HG03135 (cell line): ENCODE data around the gene ADAMTS12.

Experiments
- ATAC-seq: cut with Tn5 transposase; IDR thresholded peaks from one replicate; pipeline ENCODE4 v1.9.1; 2021; ENCODE audit warnings: mild to moderate bottlenecking, moderate library complexity; ENCODE audit not compliant: unreplicated experiment

Gene ADAMTS12

GRCh38 chr5:33806738-33807442 is 84.9 kb downstream of the ADAMTS12 start:
- ATAC-seq: no peak

- ATAC-seq: no peak
Observed at GRCh38 chr5:33801292-33801691, 90.5 kb downstream of the ADAMTS12 start.

- no peak for ATAC-seq
Observed at GRCh38 chr5:33800241-33800950, 91.4 kb downstream of the ADAMTS12 start.

GRCh38 chr5:33795496-33795895 is 96.3 kb downstream of the ADAMTS12 start:
- ATAC-seq: no peak

DNA sequence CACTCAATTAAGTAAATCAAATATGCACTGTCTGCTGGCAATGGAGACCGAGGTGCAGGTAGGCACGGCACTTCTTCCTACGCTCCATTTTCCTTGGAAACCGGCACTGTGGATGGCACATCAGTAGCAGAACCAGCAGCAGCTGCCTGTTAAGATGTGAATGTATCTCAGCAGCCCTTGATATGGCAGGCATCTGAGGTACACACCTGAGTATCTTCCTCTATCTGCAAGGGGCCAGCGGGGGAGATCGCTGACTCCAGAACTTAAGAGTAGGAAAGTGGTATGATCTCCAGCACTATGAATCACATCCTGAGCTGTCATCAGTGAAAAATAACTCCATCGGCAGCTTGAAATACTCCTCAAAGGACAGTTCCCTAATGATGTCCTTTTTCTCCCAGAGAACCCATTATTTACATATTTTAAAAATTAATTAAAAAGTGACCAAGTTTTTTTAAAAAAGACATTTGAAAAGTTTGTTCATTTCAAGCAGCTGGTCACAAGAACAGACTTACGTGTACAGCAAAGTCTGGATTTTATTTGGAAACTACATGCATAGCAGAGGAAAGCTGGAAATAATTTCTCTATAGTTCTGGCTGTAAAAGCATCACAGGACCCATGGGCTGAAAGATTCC is 97.1 kb downstream of the ADAMTS12 start:
- no peak for ATAC-seq

DNA sequence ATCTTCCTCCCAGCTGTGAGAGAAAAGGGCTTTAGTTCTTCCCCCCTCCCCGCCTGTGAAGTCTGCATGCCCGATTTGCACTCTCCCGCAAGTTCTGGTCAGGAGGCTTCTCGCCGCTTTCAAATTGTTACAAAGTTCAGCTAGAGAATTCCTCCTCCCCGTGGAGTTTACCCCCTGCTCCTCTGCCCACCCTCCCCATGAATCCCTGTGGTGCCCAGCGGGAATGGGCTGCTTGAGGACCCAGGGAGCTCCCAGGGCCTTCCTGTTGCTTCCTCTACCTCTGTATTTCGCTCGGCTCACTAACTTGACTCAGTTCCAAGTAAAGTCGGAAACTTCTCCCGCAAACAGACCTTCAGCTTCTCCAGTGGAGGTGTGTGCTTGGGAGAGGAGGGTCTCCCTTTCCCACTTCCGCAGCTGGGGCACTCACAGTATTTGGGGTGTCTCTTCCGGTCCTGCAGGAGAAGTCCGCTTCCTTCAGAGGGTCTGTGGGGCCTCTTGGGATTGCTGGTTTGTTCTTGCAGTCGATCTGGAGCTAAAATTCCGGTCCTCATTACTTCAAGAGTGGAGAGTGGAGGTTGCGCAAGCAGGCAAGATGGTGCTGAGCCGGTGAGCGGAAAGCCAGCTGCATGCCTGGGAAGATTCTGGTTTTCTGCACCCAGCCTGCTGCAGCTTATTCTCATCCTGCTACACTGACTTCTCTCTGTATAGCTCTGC is 97.8 kb downstream of the ADAMTS12 start:
- ATAC-seq: no peak

- ATAC-seq: no peak
Observed at GRCh38 chr5:33793276-33793675, 98.5 kb downstream of the ADAMTS12 start.

GRCh38 chr5:33792559-33792958 is 99.2 kb downstream of the ADAMTS12 start:
- ATAC-seq: no peak

GRCh38 chr5:33789567-33789957 is 102.2 kb downstream of the ADAMTS12 start:
- no peak for ATAC-seq

- no peak for ATAC-seq
Observed at GRCh38 chr5:33788922-33789566, 102.7 kb downstream of the ADAMTS12 start.

DNA sequence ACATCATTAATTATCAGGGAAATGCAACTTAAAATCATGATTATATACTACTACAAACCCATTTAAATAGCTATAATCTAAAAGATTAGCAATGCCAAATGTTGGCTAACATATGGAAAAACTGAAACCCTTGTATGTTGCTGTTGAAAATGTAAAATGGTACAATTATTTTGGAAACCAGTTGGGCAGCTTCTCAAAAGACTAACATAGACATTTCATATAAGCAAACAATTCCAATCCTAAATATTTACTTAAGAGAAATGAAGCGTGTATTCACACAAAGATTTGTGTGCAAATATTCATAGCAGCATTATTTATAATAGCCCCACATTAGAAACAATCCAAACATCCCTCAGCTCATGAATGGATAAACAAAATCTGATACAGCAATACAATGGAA is 106.2 kb downstream of the ADAMTS12 start:
- no peak for ATAC-seq

DNA sequence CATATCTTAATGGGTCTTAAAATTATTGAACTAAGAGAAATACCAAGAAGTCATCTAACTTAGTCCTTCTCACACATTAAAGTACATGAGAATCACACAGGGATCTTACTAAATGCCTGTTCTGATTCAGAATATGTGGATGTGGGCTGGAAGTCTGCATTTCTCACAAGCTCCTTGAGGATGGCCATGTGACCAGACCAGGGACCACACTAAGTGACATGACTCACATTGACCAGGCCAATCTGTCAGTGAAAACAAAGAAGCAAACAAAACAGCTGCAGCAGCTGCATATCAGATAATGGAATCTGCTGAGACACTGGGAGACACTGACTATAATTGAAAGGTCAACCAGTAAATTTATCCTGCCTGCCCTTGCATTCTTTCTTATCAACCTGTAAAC is 110.5 kb downstream of the ADAMTS12 start:
- no peak for ATAC-seq

DNA sequence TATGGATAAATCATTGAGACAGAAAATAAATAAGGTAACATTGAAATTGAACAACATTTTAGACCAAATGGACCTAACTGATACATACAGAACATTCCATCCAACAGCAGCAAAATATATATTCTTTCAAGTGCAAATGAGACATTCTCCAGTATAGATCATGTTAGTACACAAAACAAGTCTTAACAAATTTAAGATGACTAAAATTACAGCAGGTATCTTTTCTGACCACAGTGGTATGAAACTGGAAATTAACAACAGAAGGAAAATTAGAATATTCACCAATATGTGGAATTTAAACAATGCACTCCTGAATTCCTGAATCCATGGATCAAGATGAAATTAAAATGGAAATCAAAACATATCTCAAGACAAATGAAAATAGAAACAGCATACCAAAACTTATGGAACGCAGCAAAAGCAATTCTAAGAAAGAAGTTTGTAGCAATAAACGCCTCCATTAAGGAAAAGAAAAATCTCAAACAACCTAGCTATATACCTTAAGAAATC is 115.6 kb downstream of the ADAMTS12 start:
- no peak for ATAC-seq

DNA sequence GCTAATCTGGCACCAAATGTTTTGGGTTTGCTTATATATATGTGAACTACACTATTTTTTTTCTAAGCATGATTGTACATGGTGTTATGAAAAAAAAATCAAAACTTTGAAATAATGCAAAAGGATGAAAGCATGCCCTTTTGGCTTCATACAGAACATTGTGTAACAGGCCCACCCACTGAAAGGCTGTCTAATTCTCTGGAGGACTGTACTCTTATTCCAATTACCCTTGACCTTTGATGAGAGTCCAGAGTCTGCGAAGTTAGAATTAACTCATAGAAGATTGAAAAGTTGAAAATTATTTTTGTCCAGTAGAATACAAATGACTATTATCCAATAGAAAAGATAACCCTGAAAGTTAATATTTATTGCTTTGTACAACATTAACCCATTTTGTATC is 117.4 kb downstream of the ADAMTS12 start:
- ATAC-seq: no peak

- no peak for ATAC-seq
Observed at GRCh38 chr5:33772380-33772897, 119.4 kb downstream of the ADAMTS12 start.

- no peak for ATAC-seq
Observed at GRCh38 chr5:33769968-33770367, 121.8 kb downstream of the ADAMTS12 start.

DNA sequence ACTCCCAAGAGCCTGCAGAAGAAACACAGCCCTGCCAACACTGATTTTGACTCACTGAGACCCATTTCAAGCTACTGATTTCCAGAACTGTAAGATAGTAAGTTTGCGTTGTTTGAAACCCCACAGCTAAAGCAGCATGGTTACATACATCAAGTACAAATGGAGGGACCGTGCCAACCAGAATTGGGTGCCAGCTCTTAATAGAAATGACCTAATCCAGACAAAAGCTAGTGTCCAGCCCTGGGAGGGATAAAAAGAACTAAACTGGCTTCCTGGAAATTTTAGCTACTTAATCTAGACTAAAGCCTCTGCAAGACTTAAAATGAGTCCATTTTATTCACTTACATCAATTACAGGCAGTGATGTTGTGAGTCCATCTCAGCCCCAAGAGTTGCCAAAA is 122.6 kb downstream of the ADAMTS12 start:
- ATAC-seq: no peak

DNA sequence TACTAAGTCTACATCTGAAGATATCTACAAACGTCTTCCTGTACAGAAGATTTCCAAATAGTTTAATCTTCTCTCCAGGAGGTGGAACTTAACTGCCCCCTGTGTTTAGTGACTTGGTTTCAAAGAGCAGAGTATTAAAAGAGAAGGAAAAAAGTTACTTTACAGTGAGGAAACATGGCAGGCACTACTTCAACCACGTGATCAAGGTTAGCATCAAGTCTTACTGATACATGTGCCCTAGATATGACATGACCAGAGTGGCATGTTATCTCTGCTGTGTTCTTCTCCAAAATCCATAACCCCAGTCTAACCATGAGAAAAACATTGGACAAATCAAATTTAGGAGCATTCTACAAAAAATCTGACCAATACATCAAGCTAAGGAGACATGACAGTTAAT is 125.8 kb downstream of the ADAMTS12 start:
- no peak for ATAC-seq

- ATAC-seq: no peak
Observed at GRCh38 chr5:33764786-33765185, 127.0 kb downstream of the ADAMTS12 start.

DNA sequence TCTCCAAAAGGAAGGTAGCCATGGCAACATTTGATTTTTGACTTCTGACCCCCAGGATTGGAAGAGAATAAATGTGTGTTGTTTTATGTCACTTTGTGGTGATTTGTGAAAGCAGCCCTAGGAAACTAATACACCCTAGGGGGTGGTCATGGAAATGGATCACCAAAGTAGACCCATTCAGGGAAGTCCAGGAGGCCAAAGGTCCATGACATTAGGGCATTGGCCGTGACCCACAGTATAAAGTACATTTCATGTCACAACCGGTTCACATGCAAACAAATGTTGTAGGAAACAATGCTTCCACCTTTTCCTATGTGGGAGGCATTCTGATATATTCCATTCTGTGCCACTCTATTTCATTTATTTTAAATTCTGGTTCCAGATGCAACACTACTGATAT is 128.4 kb downstream of the ADAMTS12 start:
- ATAC-seq: no peak

DNA sequence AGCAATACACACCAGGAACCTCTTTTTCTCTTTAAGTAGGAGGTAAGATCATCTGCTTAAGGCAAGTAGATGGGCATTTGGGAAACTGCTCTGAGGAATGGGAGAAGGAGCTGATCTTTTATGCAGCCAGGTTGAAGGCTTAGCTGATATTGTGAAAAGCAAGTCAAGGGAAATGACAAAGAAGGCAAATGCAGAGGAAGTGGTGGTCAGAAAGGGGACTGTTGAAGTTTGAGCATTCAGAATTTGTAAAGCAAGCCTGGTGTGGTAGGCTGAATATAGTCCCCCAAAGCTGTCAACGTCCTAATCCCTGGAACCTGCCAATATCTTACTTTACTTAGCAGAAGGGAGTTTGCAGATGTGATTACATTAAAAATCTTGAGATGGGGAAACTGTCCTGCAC is 128.9 kb downstream of the ADAMTS12 start:
- no peak for ATAC-seq
